ENCODE results near the gene GRHPR. TPM values are rescaled to one million over a fixed set of nuclear protein-coding genes. Genes with fewer than 3 reads are reported as not detected.
"Not testable (repeated sequence)": the region's sequence is repeated elsewhere in the genome, so short reads cannot be mapped to it uniquely, and the experiment has no call there.

Gene GRHPR
- total RNA-seq, 1 experiment from 2014 or later = 195 TPM

- no peak for DNase-seq (ENCODE audit: low read depth)
Observed at GRCh38 chr9:37476930-37477329, 54.4 kb downstream of the GRHPR start.

GRCh38 chr9:37477443-37477842 lies 54.9 kb downstream of the GRHPR start:
- not testable (repeated sequence) for DNase-seq (ENCODE audit: low read depth)

- not testable (repeated sequence) for DNase-seq (ENCODE audit: low read depth)
Observed at GRCh38 chr9:37477987-37478619, 55.6 kb downstream of the GRHPR start.

GRCh38 chr9:37480759-37481158 lies 58.3 kb downstream of the GRHPR start:
- DNase-seq (ENCODE audit: low read depth) = no peak

GRCh38 chr9:37485389-37486255 lies 63.1 kb downstream of the GRHPR start, which contains the start of gene POLR1E:
Gene POLR1E, plus strand, starts transcription at chr9:37485948. Its CDS starts 100 bp downstream, at chr9:37486048.
- DNase-seq (ENCODE audit: low read depth) = peak; percentile 89

- DNase-seq (ENCODE audit: low read depth) = no peak
Observed at GRCh38 chr9:37486256-37486615, 63.7 kb downstream of the GRHPR start.

Other genes with a start within 250 kb of the GRHPR start
- 6.7 and 6.9 TPM in 2 replicates for gene ZBTB5, start 42.8 kb downstream of the GRHPR start, total RNA-seq (2014; rRNA removed)
- 31.7 and 32.8 TPM in 2 replicates for gene POLR1E, start 63.3 kb downstream of the GRHPR start, total RNA-seq (2014; rRNA removed)
- 22.8 and 34.1 TPM in 2 replicates for gene FBXO10, start 153.7 kb downstream of the GRHPR start, total RNA-seq (2014; rRNA removed)
- gene TOMM5, start 169.9 kb downstream of the GRHPR start, total RNA-seq (2014; rRNA removed) = 167 and 190 TPM in 2 replicates
- gene FRMPD1, start 228.3 kb downstream of the GRHPR start, total RNA-seq (2014; rRNA removed) = 0.38 and 1.1 TPM in 2 replicates

All from LHCN-M2 (cell line).